Measurements from ENCODE around the gene WNT1.

The WNT1 gene

DNA sequence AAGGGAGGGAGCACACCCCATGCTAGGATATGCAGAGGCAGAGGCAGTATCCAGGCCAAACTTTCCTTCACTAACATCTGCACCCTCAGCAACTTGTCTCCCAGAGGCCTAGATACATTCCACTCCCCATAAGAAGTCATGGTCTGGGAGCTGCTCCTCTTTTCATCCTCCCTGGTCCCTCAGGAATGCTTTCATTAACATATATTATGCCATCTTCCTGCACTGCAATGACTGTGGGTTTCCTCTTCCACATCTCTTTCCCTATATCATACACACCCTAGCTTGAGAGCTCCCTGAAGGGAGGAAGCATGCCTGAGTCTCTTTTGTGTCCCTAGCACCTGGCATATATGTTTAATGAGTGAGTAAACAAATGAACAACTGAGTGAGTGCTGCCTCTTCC is 12.4 kb downstream of the WNT1 start:
- Histone ChIP-seq H3K9me3 (replicated peaks in 1 of 2; ENCODE audit: control insufficient read depth in 2 of 2, insufficient read depth in 1 of 2, low read depth in 1 of 2, low read length in 2 of 2) (no peaks in the 10 kb centered on the region), H4K8ac (ENCODE audit: low read depth, low read length) (no peak overlapping the region), H2BK12ac (ENCODE audit: low read length) (no peak overlapping the region), H2AK5ac (ENCODE audit: low read depth, low read length) (no peak overlapping the region), H3K14ac (ENCODE audit: low read length) (no peak overlapping the region), H4K91ac (ENCODE audit: low read depth, low read length, poor library complexity) (no peak overlapping the region), H3K4me2 (ENCODE audit: insufficient read depth, low read length, poor library complexity, severe bottlenecking) (no peak overlapping the region), H2BK120ac (ENCODE audit: low read depth, low read length) (no peak overlapping the region), H3K79me1 (ENCODE audit: low read depth, low read length) (no peaks in the 10 kb centered on the region), H2BK15ac (ENCODE audit: low read length) (no peak overlapping the region), H2AFZ (ENCODE audit: low read length) (no peak overlapping the region), H3K36me3 (replicated peaks in 1 of 2; ENCODE audit: control insufficient read depth in 2 of 2, insufficient read depth in 2 of 2, low read length in 2 of 2) (no peaks in the 10 kb centered on the region), H3K27me3 (ENCODE audit: control insufficient read depth in 3 of 3, insufficient read depth in 3 of 3, low read depth in 1 of 3, low read length in 3 of 3) (peaks cover 28 to 77% (median 62%) of the 10 kb centered on the region in 3 experiments), H2BK5ac (ENCODE audit: low read length) (no peak overlapping the region), H3K4me3 (ENCODE audit: low read length in 2 of 2) (no peak overlapping the region), H3K18ac (ENCODE audit: low read length) (no peak overlapping the region), H3K4ac (ENCODE audit: low read length) (no peak overlapping the region), H3K27ac (replicated peaks; ENCODE audit: low read length) (no peak overlapping the region), H3K9ac (ENCODE audit: low read depth, low read length, poor library complexity) (no peak overlapping the region), H3K4me1 (ENCODE audit: control insufficient read depth in 2 of 2, insufficient read depth in 1 of 2, low read depth in 1 of 2, low read length in 2 of 2) (peaks cover 15% of the 10 kb centered on the region in 2 donors), H3K23ac (ENCODE audit: low read depth, low read length, poor library complexity) (no peak overlapping the region)
- no peak for DNase-seq (ENCODE audit: low spot score)

DNA sequence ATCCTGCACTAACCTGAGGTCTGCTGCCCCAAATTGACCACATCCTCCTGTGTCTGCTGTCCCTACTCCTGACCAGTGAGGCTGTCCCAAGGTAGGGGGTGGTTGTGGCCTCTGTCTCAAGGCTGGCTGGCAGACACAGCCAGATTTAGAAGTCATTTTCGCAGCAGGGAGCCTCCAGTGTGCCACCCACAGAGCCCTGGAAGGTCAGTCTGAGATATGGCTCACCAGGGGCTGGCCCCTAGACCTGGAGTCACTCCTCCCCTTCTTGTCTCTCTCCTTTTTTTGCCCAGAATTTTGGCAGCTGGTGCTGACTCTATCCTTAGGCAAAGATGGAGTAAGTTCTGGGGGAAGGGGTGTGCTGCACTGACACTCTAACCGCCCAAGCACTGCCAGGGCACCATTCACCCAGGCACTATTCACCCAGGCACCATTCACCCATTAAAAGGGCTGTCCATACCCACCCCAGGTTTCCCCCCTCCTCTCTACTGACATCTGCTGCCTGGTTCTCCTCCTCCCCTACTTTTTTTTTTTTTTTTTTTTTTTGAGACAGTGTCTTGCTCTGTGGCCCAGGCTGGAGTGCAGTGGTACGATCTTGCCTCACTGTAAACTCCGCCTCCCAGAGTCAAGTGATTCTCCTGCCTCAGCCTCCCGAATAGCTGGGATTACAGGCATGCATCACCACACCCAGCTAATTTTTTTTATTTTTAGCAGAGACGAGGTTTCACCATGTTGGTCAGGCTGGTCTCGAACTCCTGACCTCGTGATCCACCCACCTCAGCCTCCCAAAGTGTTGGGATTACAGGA is 13.3 kb downstream of the WNT1 start:
- no peak overlapping the region for H3K4me3 ChIP-seq (ENCODE audit: low read length in 2 of 2)
- H4K8ac ChIP-seq (ENCODE audit: low read depth, low read length): no peak overlapping the region
- DNase-seq (ENCODE audit: low spot score): no peak
- H2AK5ac ChIP-seq (ENCODE audit: low read depth, low read length): no peak overlapping the region
- H2BK12ac ChIP-seq (ENCODE audit: low read length): no peak overlapping the region
- peaks cover 7 to 14% of the 10 kb centered on the region in 2 donors for H3K4me1 ChIP-seq (ENCODE audit: control insufficient read depth in 2 of 2, insufficient read depth in 1 of 2, low read depth in 1 of 2, low read length in 2 of 2)
- H3K23ac ChIP-seq (ENCODE audit: low read depth, low read length, poor library complexity): no peak overlapping the region
- H2BK15ac ChIP-seq (ENCODE audit: low read length): no peak overlapping the region
- no peak overlapping the region for H2BK5ac ChIP-seq (ENCODE audit: low read length)
- H4K91ac ChIP-seq (ENCODE audit: low read depth, low read length, poor library complexity): no peak overlapping the region
- no peak overlapping the region for H3K4ac ChIP-seq (ENCODE audit: low read length)
- H2BK120ac ChIP-seq (ENCODE audit: low read depth, low read length): no peak overlapping the region
- H3K9me3 ChIP-seq (replicated peaks in 1 of 2; ENCODE audit: control insufficient read depth in 2 of 2, insufficient read depth in 1 of 2, low read depth in 1 of 2, low read length in 2 of 2): no peaks in the 10 kb centered on the region
- no CpG with 5 or more reads among the region's 8 CpGs for WGBS, 2 donors (ENCODE audit: extremely low coverage in 2 of 2, insufficient read length in 2 of 2, insufficient replicate concordance in 1 of 2)
- H3K9ac ChIP-seq (ENCODE audit: low read depth, low read length, poor library complexity): no peak overlapping the region
- no peaks in the 10 kb centered on the region for H3K79me1 ChIP-seq (ENCODE audit: low read depth, low read length)
- H3K27ac ChIP-seq (replicated peaks; ENCODE audit: low read length): no peak overlapping the region
- H3K18ac ChIP-seq (ENCODE audit: low read length): no peak overlapping the region
- peaks cover 31 to 77% (median 62%) of the 10 kb centered on the region in 3 experiments for H3K27me3 ChIP-seq (ENCODE audit: control insufficient read depth in 3 of 3, insufficient read depth in 3 of 3, low read depth in 1 of 3, low read length in 3 of 3)
- H2AFZ ChIP-seq (ENCODE audit: low read length): no peak overlapping the region
- no peak overlapping the region for H3K4me2 ChIP-seq (ENCODE audit: insufficient read depth, low read length, poor library complexity, severe bottlenecking)
- no peaks in the 10 kb centered on the region for H3K36me3 ChIP-seq (replicated peaks in 1 of 2; ENCODE audit: control insufficient read depth in 2 of 2, insufficient read depth in 2 of 2, low read length in 2 of 2)
- no peak overlapping the region for H3K14ac ChIP-seq (ENCODE audit: low read length)

DNA sequence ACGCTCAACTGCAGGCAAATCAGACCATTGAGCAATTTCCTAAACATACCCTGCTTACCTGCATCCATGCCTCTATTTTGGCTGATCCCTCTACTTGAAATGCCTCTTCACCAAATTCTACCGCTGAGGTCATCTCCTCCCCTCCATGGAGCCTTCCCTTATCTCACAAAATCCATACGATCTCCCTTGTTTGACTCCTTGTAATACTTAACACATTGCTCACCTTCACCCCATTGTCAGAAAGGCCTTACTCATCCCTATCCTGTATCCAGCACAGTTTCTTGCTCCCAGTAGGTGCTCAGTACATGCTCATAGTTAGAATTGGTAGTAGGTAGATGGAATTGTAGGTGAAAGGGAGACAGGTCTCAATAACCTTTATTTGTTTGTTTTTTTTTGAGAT is 15.7 kb downstream of the WNT1 start:
- Histone ChIP-seq H2AK5ac (ENCODE audit: low read depth, low read length) (no peak overlapping the region), H3K4ac (ENCODE audit: low read length) (no peak overlapping the region), H3K27me3 (ENCODE audit: control insufficient read depth in 3 of 3, insufficient read depth in 3 of 3, low read depth in 1 of 3, low read length in 3 of 3) (peaks cover 49 to 87% (median 63%) of the 10 kb centered on the region in 3 experiments), H3K14ac (ENCODE audit: low read length) (no peak overlapping the region), H3K4me3 (ENCODE audit: low read length in 2 of 2) (no peak overlapping the region), H3K23ac (ENCODE audit: low read depth, low read length, poor library complexity) (no peak overlapping the region), H3K4me2 (ENCODE audit: insufficient read depth, low read length, poor library complexity, severe bottlenecking) (no peak overlapping the region), H2AFZ (ENCODE audit: low read length) (no peak overlapping the region), H3K36me3 (replicated peaks in 1 of 2; ENCODE audit: control insufficient read depth in 2 of 2, insufficient read depth in 2 of 2, low read length in 2 of 2) (no peaks in the 10 kb centered on the region), H2BK120ac (ENCODE audit: low read depth, low read length) (no peak overlapping the region), H3K79me1 (ENCODE audit: low read depth, low read length) (no peaks in the 10 kb centered on the region), H2BK12ac (ENCODE audit: low read length) (no peak overlapping the region), H3K4me1 (ENCODE audit: control insufficient read depth in 2 of 2, insufficient read depth in 1 of 2, low read depth in 1 of 2, low read length in 2 of 2) (peaks cover 2 to 12% of the 10 kb centered on the region in 2 donors), H2BK15ac (ENCODE audit: low read length) (no peak overlapping the region), H3K27ac (replicated peaks; ENCODE audit: low read length) (no peak overlapping the region), H4K91ac (ENCODE audit: low read depth, low read length, poor library complexity) (no peak overlapping the region), H4K8ac (ENCODE audit: low read depth, low read length) (no peak overlapping the region), H2BK5ac (ENCODE audit: low read length) (no peak overlapping the region), H3K18ac (ENCODE audit: low read length) (no peak overlapping the region), H3K9me3 (replicated peaks in 1 of 2; ENCODE audit: control insufficient read depth in 2 of 2, insufficient read depth in 1 of 2, low read depth in 1 of 2, low read length in 2 of 2) (no peaks in the 10 kb centered on the region), H3K9ac (ENCODE audit: low read depth, low read length, poor library complexity) (no peak overlapping the region)
- no CpG with 5 or more reads among the region's 3 CpGs for WGBS, 2 donors (ENCODE audit: extremely low coverage in 2 of 2, insufficient read length in 2 of 2, insufficient replicate concordance in 1 of 2)
- DNase-seq (ENCODE audit: low spot score): no peak

DNA sequence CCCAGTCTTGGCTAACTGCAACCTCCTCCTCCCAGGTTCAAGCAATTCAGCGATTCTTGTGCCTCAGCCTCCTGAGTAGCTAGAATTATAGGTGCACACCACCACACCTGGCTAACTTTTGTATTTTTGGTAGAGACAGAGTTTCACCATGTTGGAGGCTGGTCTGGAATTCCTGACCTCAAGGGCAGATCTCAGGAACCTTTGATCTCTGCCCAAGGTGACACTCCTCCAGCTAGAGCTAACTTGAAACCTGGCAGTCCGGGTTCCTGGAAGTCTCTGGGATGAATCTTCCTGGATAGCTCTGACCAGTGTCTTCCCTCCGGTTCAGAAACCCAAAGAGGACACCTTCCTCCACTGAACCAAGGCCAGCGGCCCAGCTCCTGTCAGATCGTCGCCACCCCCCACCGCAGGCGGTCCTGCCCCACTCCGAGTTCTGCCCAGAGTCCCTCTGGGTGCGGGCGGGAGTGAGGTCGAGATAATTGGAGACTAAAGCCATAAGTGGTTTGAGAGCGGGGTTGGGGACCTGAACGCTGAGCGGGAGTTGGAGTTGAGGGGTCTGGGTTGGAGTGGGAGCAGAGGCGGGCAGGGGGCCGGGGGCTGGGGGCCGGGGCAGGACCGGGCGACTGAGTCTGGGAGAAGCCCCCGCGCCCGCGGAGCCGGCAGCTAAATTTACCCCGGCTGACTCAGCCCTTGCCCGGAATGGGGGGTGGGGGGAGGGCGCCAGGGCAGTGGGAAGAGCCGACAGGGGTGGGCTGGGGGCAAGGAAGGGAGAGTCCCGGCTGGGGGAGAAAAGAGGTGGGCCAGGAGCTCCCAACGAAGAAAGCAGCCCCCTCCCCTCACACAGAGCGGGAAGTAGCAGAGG is 16.3 kb downstream of the WNT1 start:
- no peak overlapping the region for H3K18ac ChIP-seq (ENCODE audit: low read length)
- no peak overlapping the region for H4K91ac ChIP-seq (ENCODE audit: low read depth, low read length, poor library complexity)
- peaks cover 4 to 14% of the 10 kb centered on the region in 2 donors for H3K4me1 ChIP-seq (ENCODE audit: control insufficient read depth in 2 of 2, insufficient read depth in 1 of 2, low read depth in 1 of 2, low read length in 2 of 2)
- no peak overlapping the region for H3K4me3 ChIP-seq (ENCODE audit: low read length in 2 of 2)
- H2AK5ac ChIP-seq (ENCODE audit: low read depth, low read length): no peak overlapping the region
- WGBS, 2 donors (ENCODE audit: extremely low coverage in 2 of 2, insufficient read length in 2 of 2, insufficient replicate concordance in 1 of 2): no CpG with 5 or more reads among the region's 32 CpGs
- no peak overlapping the region for H3K4me2 ChIP-seq (ENCODE audit: insufficient read depth, low read length, poor library complexity, severe bottlenecking)
- H3K23ac ChIP-seq (ENCODE audit: low read depth, low read length, poor library complexity): no peak overlapping the region
- H2BK12ac ChIP-seq (ENCODE audit: low read length): no peak overlapping the region
- H2AFZ ChIP-seq (ENCODE audit: low read length): no peak overlapping the region
- no peak overlapping the region for H4K8ac ChIP-seq (ENCODE audit: low read depth, low read length)
- no peak overlapping the region for H3K4ac ChIP-seq (ENCODE audit: low read length)
- peaks cover 50 to 87% (median 59%) of the 10 kb centered on the region in 3 experiments for H3K27me3 ChIP-seq (ENCODE audit: control insufficient read depth in 3 of 3, insufficient read depth in 3 of 3, low read depth in 1 of 3, low read length in 3 of 3)
- DNase-seq (ENCODE audit: low spot score): no peak
- H3K27ac ChIP-seq (replicated peaks; ENCODE audit: low read length): no peak overlapping the region
- no peak overlapping the region for H3K9ac ChIP-seq (ENCODE audit: low read depth, low read length, poor library complexity)
- no peak overlapping the region for H2BK5ac ChIP-seq (ENCODE audit: low read length)
- H3K36me3 ChIP-seq (replicated peaks in 1 of 2; ENCODE audit: control insufficient read depth in 2 of 2, insufficient read depth in 2 of 2, low read length in 2 of 2): no peaks in the 10 kb centered on the region
- H2BK120ac ChIP-seq (ENCODE audit: low read depth, low read length): no peak overlapping the region
- no peak overlapping the region for H3K14ac ChIP-seq (ENCODE audit: low read length)
- H2BK15ac ChIP-seq (ENCODE audit: low read length): no peak overlapping the region
- H3K79me1 ChIP-seq (ENCODE audit: low read depth, low read length): no peaks in the 10 kb centered on the region
- H3K9me3 ChIP-seq (replicated peaks in 1 of 2; ENCODE audit: control insufficient read depth in 2 of 2, insufficient read depth in 1 of 2, low read depth in 1 of 2, low read length in 2 of 2): no peaks in the 10 kb centered on the region

Data from neuronal stem cell (in vitro differentiated cells).